ENCODE measurements around the gene TTI1.

Gene TTI1

DNA sequence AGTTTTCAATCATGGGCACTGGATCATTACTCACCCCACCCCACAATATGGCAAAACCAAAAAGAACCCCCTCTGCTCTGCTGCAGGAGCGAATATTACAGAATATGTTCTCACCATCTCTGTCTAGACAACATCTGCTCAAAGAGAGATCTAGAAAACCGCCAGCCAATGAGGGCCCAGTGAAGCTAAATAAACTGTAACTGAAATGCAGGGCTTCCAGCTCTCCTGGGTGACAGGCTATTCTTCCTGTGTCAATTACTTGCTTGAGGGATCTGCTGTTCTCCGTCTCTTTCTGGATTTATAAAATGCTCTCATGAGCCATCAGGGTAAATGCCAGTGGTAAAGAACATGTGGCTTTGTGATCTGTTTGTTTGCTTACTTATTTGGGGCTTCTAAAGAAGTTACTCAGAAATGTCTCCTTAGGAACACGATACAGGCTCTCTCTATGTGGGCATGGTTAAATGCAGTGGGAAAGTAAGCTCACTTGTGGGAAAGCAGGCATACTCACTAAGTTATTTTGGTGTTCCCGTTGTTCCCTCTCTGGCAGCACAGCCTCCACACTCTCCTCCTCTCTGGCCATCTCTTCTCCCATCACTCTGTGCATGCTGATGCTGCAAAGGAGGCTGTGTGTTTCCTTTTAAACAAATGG is 44.8 kb downstream of the TTI1 start:
- DNase-seq (ENCODE audit: low read depth in 2 of 2), result no peak

DNA sequence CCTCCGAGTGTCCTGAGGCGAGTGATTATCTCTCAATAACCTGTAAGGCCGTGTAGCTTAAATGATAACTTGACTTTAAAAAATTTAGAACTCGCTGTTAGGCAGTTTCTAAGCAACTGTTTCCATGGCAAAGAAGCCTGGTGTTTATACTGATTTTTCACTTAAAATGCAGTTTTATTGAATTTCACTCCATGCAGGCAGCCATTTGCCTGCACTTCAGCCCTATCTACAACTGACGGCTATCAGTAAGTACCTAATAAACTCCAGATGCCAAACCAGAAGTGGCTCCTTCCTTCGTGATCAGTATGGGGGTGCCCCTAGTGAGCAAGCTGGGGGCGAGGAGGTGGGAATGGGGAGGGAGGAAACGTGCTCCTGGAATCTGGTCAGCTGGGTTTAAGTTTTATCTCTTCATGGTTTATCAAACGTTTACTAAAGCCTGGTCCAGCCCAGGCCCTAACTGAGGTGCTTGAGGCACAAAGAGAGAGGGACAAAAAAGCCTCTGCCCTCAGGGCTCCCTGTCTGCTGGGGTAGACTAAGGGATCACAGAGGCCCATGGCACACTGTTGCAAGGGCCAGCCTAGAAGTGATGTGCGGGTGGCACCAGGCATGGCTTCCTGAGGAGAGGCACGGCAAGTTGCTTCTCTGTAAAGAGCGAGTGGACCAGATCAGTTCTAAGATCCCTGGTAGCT is 45.5 kb downstream of the TTI1 start:
- DNase-seq (ENCODE audit: low read depth in 2 of 2), result no peak

DNA sequence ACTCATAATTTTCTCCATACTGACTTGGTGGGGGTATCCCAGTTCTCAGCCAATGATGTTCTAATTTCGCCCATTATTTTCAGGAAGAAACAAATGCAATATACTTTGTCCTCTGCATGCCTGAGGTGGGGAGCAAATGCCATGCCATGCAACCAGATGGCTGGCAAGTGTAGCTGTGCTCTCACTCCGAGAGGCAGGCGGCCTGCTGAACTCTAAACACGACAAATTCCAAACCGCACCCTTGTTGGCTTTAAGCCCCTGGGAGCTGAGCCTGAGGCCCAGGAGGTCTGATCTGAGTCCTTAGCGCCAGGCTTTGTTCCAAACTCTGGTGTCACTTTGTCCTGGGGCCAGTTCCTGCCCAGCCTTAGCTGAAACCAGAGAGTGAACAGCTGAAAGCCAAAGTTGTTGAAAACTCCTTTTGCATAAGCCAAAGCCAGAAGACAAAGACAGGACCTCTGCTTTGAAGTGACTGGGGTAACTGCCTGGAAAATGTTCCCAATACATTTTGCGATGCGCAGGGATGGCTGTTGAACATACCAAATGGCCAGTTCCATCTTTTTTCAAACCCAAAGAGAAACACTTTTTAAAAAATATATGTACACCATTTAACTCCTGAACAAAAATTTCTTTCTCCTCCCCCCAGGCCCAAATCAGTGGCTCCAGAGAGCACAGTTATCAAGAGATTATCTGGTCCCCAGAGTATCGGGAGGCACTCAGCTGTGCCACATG is 46.2 kb downstream of the TTI1 start:
- DNase-seq (ENCODE audit: low read depth in 2 of 2), result no peak

DNA sequence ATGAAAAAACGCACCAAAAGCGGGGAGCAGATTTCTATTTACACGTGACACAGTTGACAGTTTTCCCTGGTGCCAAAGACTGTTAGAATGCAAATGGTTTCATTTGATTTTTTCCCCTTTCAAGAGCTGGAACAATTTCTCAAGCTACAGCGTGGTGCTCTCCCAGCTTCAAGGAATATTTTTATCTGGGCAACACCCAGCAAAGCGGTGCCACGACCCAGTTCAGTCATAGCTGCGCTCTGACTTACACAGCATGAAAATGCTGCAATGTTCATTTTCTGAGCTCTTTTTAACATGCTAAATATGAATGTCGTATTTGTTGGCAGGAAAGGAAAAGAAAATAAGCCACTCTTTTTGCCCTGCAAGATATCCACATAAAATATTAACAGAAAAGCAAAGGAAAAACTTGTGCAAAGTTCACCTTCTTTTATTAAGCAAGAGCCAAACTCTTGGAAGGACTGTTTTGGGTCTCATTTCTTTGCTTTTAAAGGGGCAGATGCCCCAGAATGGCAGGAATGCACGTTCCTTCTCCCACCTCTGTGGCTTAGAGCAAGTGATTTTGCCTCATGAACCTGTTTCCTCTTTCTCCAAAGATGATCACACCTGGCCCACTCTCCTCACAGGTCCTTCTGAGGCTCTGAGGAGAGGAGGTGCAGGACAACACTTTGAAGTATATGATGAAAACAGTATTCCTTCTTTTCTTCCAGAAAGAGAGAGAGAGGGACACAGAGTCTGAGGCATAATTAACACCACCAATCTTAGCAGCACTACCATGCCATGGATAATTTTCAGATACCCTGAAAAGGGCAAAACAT is 47.0 kb downstream of the TTI1 start:
- DNase-seq (ENCODE audit: low read depth in 2 of 2), result no peak

DNA sequence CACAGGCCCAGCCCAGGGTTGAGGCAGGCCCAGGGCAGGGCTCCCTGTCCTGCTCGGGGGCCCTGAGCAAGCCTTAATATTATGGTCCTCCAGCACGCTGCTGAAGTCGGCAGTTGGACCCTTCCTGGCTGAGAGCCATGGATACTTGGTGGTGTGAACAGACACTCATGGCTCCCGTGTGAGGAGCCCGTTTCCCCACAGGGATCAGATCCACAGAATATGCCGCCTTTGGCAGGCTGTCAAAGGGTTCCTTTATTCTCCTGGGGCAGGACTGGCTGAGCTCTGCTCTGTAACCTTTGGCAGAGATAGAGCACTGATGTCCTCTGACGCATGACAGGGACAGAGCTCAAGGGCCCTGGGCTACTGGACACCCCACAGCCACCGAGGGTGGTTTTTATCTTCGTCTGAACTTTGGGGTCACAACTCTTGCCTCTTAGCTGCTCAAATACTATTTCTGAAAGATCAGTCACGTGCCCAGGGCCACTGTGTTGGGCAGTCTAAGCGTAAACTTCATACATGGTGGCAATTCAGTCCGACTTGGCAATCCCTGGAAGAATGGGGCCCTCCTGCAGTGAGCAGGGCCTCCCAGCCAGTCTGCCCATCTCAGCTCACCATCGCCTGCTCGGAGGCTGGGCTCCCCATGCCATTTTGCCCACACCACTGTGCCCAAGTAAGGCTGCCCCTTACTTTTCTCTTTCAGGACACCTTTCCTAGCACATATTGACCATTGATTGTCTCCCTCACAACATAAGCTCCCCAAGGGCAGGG is 49.1 kb downstream of the TTI1 start:
- no peak for DNase-seq (ENCODE audit: low read depth in 2 of 2)

DNA sequence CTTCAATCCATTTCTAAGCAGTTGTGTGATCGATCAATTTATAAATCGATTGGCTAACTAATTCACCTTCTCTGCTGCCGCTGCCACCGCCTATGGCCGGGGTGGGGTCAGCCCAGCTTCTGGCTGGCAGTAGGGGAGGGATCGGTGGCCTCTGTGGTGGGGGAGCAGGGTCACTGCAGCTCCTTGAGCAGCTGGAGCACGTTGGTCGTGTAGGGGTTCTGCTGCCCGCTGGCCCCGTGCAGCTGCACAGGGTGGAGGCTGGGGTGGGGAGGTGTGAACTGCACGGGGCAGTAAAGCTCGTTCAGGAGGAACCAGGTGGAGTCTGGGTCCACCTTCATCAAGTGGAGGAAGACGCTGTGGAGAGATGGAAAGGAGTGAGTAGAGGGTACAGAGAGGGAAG is 50.0 kb downstream of the TTI1 start:
- DNase-seq (ENCODE audit: low read depth in 2 of 2), result no peak

DNA sequence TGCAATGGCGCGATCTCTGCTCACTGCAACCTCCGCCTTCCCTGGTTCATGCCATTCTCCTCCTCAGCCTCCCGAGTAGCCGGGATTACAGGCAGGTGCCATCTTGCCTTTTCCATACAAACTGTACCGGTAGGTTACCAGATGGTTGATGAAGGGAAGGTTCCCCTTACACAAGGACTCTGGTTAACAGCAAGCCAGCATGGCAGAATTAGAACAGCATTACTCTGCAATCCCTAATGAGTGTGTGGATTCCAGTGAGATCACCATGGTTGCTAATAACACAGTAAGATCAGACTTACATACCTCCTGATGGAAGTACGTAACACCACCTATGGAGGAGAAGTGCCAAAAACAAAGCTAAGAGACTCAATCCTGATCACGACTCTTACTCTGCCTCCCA is 51.7 kb downstream of the TTI1 start:
- DNase-seq (ENCODE audit: low read depth in 2 of 2), result no peak

DNA sequence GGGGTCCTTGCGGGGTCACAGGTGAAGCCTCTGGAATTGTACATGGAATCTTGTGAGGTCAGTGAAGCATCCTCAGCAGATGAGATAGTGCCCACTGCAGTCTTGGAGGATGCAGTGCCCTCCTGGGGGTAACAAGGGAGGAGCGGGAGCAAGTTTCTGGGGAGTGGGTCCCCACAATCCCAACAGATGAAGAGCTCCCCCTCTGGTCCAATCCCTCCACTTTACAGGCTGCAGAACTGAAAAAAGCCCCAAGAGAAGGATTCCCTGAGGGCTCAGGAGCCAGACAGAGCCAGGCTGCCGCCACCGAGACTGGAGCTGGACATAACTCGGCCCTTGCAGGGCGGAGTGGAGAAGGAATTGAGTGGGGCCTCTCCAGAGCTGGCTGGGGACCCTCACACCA is 52.4 kb downstream of the TTI1 start:
- no peak for DNase-seq (ENCODE audit: low read depth in 2 of 2)

DNA sequence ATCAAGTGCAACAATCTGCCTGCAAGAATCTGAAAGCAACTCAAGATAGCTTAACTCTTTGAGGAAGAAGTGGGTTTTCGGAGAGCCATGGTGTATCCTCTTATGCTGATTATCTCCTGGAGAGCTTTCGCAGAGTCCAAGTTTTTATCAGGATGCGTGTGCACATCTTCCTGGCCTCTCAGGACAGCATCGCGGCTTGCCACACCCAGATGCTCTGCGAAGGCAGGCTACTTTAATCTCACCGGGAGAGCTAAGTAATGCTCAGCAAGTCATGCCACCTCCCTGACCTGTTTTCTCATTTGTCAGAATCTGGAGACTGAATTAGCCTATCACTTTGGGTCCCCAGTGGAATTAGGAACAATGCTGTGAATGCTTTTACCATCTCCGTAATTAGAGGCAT is 52.9 kb downstream of the TTI1 start:
- DNase-seq (ENCODE audit: low read depth in 2 of 2), result no peak

DNA sequence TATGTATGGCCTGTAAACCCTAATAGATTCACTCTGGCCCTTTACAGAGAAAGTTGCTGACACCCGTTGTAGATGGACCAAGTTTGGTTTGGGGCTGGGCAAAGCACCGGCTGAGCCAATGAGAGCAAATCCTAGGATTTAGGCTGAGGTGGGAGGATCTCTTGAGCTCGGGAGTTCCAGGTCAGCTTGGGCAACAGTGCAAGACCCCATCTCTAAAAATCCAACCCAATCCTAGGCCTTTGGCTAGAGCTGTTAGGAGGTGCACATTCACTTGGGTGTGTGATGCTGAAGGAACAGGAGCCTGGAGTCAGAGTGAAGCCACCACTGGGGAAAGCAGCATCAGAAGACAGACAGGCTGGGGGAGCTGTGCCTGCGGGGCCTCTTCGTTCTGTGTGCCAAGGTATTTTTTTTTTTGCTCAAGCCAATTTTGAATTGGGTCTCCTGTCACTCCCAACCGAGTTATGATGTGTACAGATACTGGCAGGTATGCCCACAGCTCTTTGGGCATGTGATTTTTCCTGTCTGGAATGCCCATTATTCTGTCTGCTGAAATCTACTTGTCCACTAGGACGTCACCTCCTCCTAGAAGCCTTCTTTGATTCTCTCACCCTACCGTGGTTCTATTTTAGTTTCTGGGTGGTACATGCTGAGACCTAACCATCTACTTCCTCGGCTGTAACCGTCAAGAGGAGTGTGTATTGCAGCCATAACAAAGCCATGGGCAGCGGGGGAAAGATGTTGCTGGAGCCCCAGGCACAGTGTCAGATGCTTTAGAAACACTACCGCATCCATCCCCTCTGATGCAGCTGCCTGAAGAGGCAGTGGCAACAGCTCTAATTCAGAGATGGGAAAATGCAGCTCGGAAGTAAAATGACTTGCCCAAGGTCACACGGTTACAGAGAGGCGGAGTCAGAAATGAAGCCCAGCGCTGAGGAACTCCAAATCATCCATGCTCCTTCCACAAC is 54.0 kb downstream of the TTI1 start:
- DNase-seq (ENCODE audit: low read depth in 2 of 2), result no peak

DNA sequence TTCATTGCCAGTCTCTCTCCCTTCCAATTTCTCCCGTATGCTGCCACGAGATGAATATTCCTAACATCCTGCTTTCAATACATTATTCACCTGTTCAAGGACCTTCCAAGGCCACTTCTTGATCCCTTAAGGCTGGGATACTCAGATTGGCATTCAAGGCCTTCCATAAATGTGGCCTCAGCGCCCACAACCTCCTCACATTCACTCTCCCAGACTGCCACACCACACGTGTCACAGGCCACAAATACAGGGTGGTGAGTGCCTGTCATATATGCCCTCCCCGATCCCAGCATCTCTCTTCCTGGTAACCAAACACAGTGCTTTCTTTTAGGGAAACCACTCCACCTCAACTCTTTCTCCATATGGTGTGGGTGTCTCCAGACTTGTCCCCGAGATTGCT is 55.5 kb downstream of the TTI1 start:
- no peak for DNase-seq (ENCODE audit: low read depth in 2 of 2)

DNA sequence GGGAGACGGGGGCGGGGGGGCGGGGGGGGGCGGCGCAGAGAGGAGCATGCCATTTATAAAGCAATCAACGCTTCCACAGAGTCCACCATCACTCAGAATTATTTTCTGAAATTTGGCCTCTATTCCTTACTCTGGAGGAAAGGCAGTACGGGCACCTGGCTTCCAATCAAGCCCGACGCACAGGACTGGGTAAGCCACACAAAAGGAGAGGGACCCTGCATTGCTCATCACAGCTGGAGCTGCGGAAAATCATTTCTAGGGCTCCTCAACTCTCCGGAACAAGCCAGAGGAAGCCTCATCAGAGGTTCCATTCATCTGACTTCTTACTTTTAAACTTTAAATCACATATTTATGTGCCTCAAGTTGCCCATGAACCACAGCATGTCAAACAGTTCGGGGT is 55.9 kb downstream of the TTI1 start:
- no peak for DNase-seq (ENCODE audit: low read depth in 2 of 2)

DNA sequence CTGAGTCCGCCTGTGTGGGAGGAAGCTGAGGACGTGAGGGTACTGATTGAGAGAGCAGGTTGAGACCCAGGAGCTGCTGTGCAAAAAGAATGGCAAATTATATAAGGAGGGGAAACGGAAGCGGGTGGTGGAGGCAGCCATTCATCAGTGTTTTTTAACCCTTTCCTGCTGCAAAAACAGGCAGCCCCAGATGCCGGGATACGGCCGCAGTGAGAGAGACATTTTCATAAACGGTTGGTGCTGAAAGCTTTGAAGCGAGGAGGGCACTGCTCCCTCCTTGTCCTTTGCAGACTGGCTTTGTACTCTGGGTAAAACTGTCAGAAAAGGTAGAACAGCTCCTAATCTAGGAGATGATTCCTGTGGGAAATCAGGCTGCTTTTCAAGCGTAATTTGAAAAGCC is 56.4 kb downstream of the TTI1 start:
- DNase-seq (ENCODE audit: low read depth in 2 of 2), result no peak

DNA sequence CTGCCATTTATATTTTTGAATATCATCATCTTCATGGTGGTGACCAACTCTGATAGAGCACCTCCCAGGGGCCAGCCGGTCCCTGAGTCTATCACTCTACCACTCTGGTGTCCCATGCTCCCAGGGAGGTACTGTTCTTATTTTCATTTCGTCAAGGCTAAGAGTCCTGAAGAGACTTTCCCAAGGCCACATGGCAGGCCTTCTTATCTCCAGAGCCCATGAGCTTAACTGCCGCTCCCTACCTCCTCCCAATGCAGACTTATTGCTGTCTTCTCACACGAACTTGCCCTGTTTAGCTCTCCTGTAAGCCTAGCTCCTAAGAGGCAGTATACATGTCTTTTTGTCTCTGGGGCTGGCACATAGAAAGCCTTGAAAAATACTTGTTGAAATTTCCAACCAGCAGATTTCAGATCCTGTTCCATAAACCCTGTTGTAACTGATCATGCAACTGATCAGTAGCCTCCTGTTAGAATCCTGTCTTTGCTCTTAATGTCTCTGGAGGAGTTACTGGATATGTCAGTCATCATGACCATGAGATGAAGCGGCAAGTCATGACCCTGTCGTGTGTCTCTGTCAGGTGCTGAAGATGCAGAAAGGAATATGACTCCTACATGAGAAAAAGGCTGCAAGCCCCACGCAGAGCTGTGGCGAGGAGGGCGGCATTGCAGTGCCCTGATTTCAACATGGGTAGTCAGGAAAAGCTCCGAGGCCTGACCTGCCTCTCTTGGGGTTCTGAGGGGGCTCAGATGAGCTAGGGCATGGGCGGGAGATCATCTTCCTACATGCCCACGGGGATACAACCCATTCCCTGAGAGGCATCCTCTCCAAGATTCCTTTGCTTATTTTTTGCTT is 60.0 kb downstream of the TTI1 start:
- no peak for DNase-seq (ENCODE audit: low read depth in 2 of 2)

DNA sequence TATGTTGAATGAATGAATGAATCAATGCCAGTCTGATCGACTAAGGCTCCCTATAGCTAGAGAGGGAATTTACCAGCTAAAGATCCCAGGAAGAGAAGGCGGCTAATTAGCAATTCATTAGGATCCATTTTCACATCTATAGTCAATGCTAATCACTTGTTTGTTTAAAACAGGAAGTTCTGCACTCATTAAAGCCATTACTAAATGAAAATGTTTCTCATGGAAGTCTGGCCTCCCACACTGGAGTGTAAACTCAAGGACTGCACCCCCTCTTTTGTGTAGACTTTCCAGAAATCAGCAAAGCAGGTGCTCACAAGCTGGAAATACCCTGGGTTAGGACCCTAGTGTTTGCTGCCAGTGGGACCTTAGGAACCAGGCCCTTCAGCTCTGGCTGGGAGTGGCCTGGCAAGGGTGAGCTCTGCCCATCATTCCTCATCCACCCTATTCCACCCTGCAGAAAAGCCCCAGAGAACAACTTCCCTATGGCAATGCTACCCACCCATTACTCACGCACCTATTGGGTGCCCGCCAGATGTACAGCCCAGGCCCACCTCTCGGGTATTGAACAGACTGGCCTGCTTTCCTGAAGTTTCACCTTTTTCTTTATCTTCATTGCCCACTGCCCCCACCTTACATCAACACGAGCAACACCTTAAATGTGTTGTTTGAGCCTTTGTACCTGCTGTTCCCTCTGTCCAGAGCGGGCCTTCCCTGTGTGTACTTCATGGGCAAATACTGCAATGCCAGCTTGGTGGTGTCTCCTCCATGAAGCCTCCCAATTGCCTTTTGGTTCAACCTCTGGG is 60.8 kb downstream of the TTI1 start:
- no peak for DNase-seq (ENCODE audit: low read depth in 2 of 2)

DNA sequence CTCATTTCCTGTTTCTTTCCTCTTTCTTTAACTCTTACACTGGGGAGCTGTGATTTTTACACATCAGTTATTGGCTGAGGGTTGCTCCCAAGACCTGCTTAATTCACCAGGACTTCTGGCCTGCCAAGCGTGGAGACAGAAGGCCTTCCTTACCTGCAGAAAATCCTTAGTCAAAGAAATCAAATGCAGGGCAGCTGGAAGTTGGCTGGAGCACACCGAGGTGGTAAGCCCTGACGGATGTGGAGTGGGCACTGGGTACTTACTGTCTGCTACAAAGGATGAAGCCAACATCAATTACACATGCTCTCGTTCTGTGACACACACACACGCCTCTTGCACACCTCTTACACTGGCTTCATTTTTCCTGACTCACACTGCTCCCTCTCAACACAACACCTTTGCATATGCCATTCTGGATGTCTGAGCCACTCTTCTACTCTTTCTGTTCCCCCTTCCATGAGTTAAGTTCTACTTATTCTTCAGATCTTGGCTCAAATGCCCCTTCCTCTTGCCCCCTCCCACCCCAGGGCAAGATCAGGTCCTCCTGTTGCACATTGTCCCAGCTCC is 61.6 kb downstream of the TTI1 start:
- no peak for DNase-seq (ENCODE audit: low read depth in 2 of 2)

DNA sequence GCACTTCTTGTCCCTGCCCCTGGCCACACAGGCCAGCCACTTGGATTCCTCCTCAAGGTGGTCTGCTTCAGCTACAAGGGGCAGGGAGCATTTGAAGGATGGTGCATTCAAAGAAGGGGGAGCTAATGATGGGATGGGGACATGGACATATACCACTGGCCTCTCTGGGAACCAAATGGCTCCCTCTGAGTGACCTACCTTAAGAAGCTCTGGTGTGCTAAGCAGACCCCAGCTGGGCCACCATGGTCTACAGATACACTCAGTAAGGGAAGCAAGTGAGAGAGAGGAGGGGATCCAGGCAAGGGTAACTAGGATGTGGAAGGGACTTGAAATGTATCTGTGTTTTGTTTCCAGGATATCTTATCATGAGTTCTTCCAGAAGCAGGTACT is 62.4 kb downstream of the TTI1 start:
- no peak for DNase-seq (ENCODE audit: low read depth in 2 of 2)

All from stimulated activated CD8-positive, alpha-beta memory T cell treated with anti-CD3 and anti-CD28 coated beads, Interleukin-2, amount 100 ng/mL, for 1 hour (primary cell).